ENCODE results near the gene CHD6.

The CHD6 gene

GRCh38 chr20:41592516-41593216 lies 25.5 kb downstream of the CHD6 start:
- DNase-seq (ENCODE audit: low read depth in 3 of 3, low spot score in 1 of 3): no peak

- no peak for DNase-seq (ENCODE audit: low read depth in 3 of 3, low spot score in 1 of 3)
Measured at GRCh38 chr20:41587956-41588355, 30.2 kb downstream of the CHD6 start.

- no peak for DNase-seq (ENCODE audit: low read depth in 3 of 3, low spot score in 1 of 3)
Measured at GRCh38 chr20:41587523-41587922, 30.7 kb downstream of the CHD6 start.

GRCh38 chr20:41586772-41587171 lies 31.4 kb downstream of the CHD6 start:
- DNase-seq (ENCODE audit: low read depth in 3 of 3, low spot score in 1 of 3): no peak

GRCh38 chr20:41580350-41580749 lies 37.8 kb downstream of the CHD6 start:
- no peak for DNase-seq (ENCODE audit: low read depth in 3 of 3, low spot score in 1 of 3)

GRCh38 chr20:41577129-41578009 lies 40.8 kb downstream of the CHD6 start:
- DNase-seq (ENCODE audit: low read depth in 3 of 3, low spot score in 1 of 3): no peak

GRCh38 chr20:41575412-41575811 lies 42.8 kb downstream of the CHD6 start:
- no peak for DNase-seq (ENCODE audit: low read depth in 3 of 3, low spot score in 1 of 3)

GRCh38 chr20:41574802-41575389 lies 43.3 kb downstream of the CHD6 start:
- no peak for DNase-seq (ENCODE audit: low read depth in 3 of 3, low spot score in 1 of 3)

GRCh38 chr20:41573955-41574354 lies 44.2 kb downstream of the CHD6 start:
- no peak for DNase-seq (ENCODE audit: low read depth in 3 of 3, low spot score in 1 of 3)

GRCh38 chr20:41572010-41572572 lies 46.1 kb downstream of the CHD6 start:
- no peak for DNase-seq (ENCODE audit: low read depth in 3 of 3, low spot score in 1 of 3)

- no peak for DNase-seq (ENCODE audit: low read depth in 3 of 3, low spot score in 1 of 3)
Measured at GRCh38 chr20:41571006-41571405, 47.2 kb downstream of the CHD6 start.

- DNase-seq (ENCODE audit: low read depth in 3 of 3, low spot score in 1 of 3): no peak
Measured at GRCh38 chr20:41570557-41570956, 47.6 kb downstream of the CHD6 start.

- DNase-seq (ENCODE audit: low read depth in 3 of 3, low spot score in 1 of 3): no peak
Measured at GRCh38 chr20:41567615-41568014, 50.6 kb downstream of the CHD6 start.

- DNase-seq (ENCODE audit: low read depth in 3 of 3, low spot score in 1 of 3): no peak
Measured at GRCh38 chr20:41566896-41567527, 51.2 kb downstream of the CHD6 start.

- DNase-seq (ENCODE audit: low read depth in 3 of 3, low spot score in 1 of 3): no peak
Measured at GRCh38 chr20:41563087-41563486, 55.1 kb downstream of the CHD6 start.

GRCh38 chr20:41560970-41561369 lies 57.2 kb downstream of the CHD6 start:
- DNase-seq (ENCODE audit: low read depth in 3 of 3, low spot score in 1 of 3): no peak

- DNase-seq (ENCODE audit: low read depth in 3 of 3, low spot score in 1 of 3): no peak
Measured at GRCh38 chr20:41559658-41560057, 58.5 kb downstream of the CHD6 start.

GRCh38 chr20:41553142-41553879 lies 64.9 kb downstream of the CHD6 start:
- no peak for DNase-seq (ENCODE audit: low read depth in 3 of 3, low spot score in 1 of 3)

GRCh38 chr20:41552295-41553068 lies 65.7 kb downstream of the CHD6 start:
- no peak for DNase-seq (ENCODE audit: low read depth in 3 of 3, low spot score in 1 of 3)
